HG03103 (cell line): ENCODE results near the gene STMN1.
"Not testable (repeated sequence)": the region's sequence is repeated elsewhere in the genome, so short reads cannot be mapped to it uniquely, and the experiment has no call there.

Experiments
- ATAC-seq: cut with Tn5 transposase; IDR thresholded peaks from one replicate; pipeline ENCODE4 v1.9.1; 2021; ENCODE audit warnings: low read depth; ENCODE audit not compliant: unreplicated experiment

Gene STMN1

DNA sequence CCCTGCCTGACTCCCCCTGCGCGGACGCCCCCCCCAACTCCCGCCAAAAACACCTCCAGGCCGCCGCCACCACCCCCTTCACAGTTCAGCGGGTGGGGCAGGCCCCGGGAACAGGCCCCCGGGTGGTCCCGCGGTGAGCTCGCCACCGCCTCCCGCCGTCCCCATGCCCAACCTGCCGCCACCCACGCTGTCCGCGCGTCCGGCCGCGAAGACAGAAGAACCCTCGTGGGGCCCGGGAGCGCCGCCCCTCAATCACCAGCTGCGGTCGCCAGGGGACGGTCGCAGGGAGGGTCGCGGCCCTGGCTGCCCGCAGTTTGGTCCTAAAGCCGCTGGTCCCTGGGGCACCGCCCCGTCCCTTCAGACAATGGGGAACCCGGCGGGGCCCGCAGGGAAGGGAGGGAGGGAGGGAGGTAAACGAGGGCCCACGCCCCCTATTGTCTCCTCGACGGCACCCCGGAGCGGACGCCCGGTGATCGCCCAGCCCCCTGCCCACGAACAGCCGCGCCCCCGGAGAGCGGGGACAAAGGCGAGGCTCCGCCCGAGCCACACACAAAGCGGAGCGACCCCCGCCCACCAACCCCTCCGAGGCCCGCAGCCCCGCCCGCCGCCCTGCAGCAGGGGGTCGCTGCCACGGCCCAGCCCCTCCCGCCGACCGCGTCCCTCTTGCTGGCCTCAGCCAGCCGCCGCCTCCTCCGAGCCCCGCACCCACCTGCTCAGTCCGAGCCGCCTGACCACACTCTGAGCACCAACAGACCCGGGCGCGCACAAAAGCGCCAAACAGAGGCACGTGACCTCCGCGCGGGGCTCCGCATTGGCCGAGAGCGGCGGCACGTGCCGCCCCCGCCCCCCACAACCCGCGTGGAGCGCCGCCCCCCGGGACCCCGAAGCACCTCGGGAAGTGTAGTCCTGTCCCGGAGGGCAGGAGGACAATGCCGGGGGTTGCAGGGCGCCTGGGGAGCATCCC lies at the start of gene STMN1:
Gene STMN1, minus strand, starts transcription at position 740 of the 964 bp plus-strand sequence. CDS start 1,743 bp downstream, outside the sequence.
- ATAC-seq: peak; percentile 59

GRCh38 chr1:25955553-25955952 lies 49.3 kb upstream of the STMN1 start:
- no peak for ATAC-seq

GRCh38 chr1:25954282-25954938 lies 48.2 kb upstream of the STMN1 start:
- ATAC-seq: no peak

DNA sequence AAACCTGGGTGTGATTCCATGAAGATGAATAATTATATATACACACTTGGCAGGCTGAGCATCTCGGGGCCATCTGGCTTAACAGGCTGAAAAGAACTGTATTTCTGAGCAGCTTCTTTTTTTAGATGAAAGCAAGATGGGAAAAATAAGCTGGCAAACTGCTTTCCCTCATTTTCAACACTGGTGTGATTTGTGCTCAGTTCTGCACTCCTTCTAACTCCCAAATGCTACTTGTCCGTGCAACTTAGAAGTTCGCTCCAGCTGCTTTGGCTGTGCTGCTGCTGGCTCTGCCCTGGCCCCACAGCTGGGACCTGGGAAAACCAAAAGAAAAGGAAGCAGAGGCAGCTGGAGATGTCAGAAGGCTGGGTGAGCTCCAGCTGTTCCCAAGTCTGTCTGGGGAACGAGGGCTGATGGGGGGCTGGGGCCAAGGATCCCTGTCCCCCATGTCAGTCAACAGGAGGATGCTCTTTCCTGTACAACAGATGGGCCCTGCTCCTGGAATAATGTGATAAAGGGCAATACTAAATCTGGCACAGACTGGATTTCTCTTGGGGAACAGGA lies 46.7 kb upstream of the STMN1 start:
- ATAC-seq: no peak

- no peak for ATAC-seq
Measured at GRCh38 chr1:25948641-25949040, 42.4 kb upstream of the STMN1 start.

- no peak for ATAC-seq
Measured at GRCh38 chr1:25947027-25947426, 40.8 kb upstream of the STMN1 start.

GRCh38 chr1:25945761-25946160 lies 39.5 kb upstream of the STMN1 start:
- no peak for ATAC-seq

- no peak for ATAC-seq
Measured at GRCh38 chr1:25944986-25945385, 38.8 kb upstream of the STMN1 start.

DNA sequence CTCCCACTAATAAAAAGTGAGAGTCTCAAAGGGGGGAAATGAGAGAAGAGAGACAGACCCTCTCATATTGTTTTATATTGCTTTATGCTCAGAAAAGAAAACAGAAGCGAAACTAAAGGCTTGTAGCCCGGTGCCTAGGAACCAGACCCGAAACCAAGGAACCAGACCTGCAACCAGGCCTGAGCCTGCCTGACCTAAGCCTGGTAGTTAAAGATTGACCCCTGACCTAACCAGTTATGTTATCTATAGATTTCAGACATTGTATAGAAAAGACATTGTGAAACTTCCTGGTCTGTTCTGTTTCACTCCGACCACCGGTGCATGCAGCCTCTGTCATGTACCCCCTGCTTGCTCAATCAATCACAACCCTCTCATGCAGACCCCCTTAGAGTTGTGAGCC lies 37.3 kb upstream of the STMN1 start:
- ATAC-seq: not testable (repeated sequence)

- no peak for ATAC-seq
Measured at GRCh38 chr1:25936947-25937346, 30.7 kb upstream of the STMN1 start.

- ATAC-seq: no peak
Measured at GRCh38 chr1:25933479-25934365, 27.5 kb upstream of the STMN1 start.

- ATAC-seq: not testable (repeated sequence)
Measured at GRCh38 chr1:25932811-25933400, 26.7 kb upstream of the STMN1 start.

DNA sequence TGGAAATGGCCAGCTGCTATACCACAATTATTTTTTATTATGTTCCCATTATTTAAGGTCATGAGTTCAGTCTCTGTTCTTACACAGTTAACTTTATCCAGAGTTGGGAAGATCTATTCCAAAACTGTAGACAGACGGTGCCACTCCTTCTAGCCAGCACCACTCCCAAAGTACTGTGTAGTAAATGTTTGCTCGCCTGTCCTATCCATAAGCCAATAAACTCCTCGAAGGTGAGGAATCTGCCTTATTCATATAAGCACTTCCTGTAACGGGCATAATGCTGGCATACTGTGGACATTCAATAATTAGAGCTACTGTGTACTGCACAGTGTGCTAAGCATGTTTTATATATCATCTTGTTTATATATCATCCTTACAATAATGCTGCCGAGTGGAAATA lies 26.1 kb upstream of the STMN1 start:
- ATAC-seq: no peak

DNA sequence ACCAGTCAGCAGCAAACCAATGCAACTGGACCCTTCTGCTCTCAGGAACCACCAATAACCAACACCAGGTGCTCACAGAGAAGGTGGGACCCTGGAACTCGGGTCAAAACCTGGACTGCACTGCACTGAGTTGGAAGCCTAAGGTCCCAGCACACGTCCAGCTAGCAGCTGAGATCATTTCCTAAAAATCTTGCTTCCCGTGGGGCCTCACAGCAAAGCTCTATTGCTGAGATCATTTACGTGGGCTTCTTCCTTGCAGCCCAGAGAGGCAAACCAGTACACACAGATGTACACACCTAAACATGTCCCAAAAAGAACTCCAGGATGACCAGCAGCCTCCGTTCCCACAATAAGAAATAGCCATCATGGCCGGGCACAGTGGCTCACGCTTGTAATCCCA lies 22.8 kb upstream of the STMN1 start:
- ATAC-seq: no peak

DNA sequence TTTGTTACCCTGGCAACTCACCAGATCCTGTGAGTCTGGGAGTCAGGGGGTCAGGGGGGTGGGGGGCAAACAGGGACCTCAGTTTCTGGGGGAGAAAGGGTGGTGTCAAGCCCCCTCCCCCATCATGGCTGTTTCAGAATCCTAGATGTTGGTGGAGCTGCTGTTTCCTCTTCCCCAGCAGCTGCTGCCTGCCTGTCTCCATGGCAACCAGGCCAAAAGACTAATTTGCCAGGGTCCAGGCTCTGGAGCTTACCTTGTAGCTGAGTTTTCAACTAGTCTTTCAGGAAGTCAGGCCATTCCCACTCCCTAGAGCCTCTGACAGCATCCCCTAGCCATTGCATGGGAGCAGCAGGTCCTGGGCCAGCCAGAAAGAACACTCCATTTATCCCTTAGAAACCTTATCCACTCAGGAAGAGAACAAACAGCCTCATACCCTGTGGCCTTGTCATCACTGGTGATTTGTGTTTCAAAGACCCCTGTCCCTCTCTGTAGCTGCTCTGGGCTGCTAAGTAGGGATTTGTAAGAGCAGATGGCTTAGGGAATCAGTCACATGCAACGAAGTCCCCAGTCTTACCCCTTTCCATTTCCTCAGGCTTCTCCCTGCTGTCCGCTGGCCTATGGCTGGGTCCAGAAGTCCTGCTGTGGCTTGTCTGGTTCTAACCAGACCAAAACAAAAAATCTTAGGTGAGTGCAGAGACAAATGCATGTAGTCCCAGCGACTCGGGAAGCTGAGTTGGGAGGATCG lies 21.5 kb upstream of the STMN1 start:
- no peak for ATAC-seq

DNA sequence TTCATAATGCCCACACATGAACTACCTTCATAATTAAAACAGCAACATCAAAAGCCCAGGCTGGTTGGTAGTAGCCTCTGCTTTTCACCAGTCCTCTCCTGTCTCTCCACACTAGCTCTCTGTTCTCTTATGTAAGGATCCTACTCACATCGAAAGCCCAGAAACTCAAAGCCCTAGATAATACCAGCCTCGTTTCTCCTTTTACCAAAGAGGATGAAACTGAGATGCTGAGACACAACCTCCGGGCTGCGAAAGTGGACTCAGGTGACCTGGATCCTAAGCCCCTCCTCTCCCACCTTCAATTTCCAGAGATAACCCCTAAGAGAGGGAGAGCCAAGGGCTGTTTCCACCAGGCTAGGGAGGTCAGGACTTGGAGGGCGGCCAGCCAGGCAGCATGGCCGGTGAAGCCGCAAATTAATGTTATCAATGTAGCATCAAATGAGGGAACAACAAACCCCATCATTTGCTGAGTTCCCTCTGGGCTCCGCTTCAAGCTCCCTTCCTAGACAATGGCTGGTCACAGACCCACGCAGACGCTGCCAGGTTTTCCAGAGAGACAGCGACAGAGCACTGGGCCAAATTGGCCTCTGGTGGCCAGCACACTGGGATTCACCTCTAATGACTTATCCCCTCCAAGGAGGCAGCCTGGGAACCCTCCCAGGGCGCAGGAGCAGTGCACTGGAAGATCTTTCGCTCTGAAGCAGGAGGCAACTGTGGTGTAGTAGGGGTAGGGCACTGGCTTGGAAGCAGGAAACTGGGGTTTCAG lies 20.7 kb upstream of the STMN1 start:
- ATAC-seq: no peak

DNA sequence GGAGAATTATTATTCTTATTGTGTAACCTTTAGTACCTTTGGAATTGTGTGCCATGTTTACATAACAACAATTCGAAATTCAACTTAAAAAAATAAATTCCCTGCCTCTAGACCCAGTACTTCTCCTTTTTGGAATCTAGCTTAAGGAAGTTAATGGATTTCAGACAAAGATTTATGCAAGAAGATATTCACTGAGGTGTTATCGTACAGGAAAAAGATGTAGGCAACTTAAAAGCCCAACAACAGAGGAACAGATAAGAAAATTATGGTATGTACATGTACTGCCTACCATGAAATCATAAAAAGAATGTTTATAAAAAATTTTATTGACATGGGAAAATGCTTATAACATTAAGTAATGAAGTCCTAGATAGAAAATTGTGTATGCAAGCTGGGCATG lies 18.2 kb upstream of the STMN1 start:
- no peak for ATAC-seq

GRCh38 chr1:25922971-25923552 lies 16.8 kb upstream of the STMN1 start:
- no peak for ATAC-seq
